ENCODE measurements around the gene ISLR. TPM values are rescaled to one million over a fixed set of nuclear protein-coding genes. Genes with fewer than 3 reads are reported as not detected.

Gene ISLR
- total and polyA plus RNA-seq, 2 of the 4 experiments (the other 2 are of a cell fraction) = under 0.01 to 0.79 TPM

GRCh38 chr15:74158855-74159650 is 14.5 kb upstream of the ISLR start:
- no peak overlapping the region for H2AK5ac ChIP-seq (ENCODE audit: low read depth, low read length)
- TF ChIP-seq ELK1 (IDR thresholded peaks at IDR 0.05; ENCODE audit: borderline replicate concordance, low read depth, low read length) = no peak
- no peak for TF ChIP-seq POLR2A (IDR thresholded peaks at IDR 0.05; ENCODE audit: low read depth, low read length)
- no peak for TF ChIP-seq RFX5 (IDR thresholded peaks at IDR 0.05; ENCODE audit: low read depth, low read length)
- TF ChIP-seq FOS (IDR thresholded peaks at IDR 0.05; ENCODE audit: low read depth, low read length) = no peak
- TF ChIP-seq MAZ (IDR thresholded peaks at IDR 0.05; ENCODE audit: borderline replicate concordance, low read depth, low read length) = no peak
- no peak for TF ChIP-seq MAFK (IDR thresholded peaks at IDR 0.05; ENCODE audit: low read depth, low read length)
- TF ChIP-seq RAD21 (IDR thresholded peaks at IDR 0.05; ENCODE audit: low read length) = no peak
- no peak for TF ChIP-seq CEBPB (IDR thresholded peaks at IDR 0.05; ENCODE audit: low read depth, low read length)
- TF ChIP-seq USF2 (IDR thresholded peaks at IDR 0.05; ENCODE audit: low read depth, low read length) = no peak
- TF ChIP-seq SMC3 (IDR thresholded peaks at IDR 0.05; ENCODE audit: low read depth, low read length) = no peak
- no peak for TF ChIP-seq RCOR1 (IDR thresholded peaks at IDR 0.05; ENCODE audit: insufficient replicate concordance, low read length)
- no peak for TF ChIP-seq NFE2L2 (IDR thresholded peaks at IDR 0.05; ENCODE audit: low read depth, low read length)
- TF ChIP-seq CTCF (conservative IDR thresholded peaks at IDR 0.05; ENCODE audit: low read depth, low read length) = no peak
- TF ChIP-seq BHLHE40 (IDR thresholded peaks at IDR 0.05; ENCODE audit: low read depth, low read length) = no peak
- no peaks in the 10 kb centered on the region for H3K79me1 ChIP-seq (ENCODE audit: low read depth in 1 of 2, low read length in 2 of 2)
- no peak overlapping the region for H2BK5ac ChIP-seq (ENCODE audit: low read depth, low read length, poor library complexity, severe bottlenecking)
- no peak overlapping the region for H4K5ac ChIP-seq (ENCODE audit: low read depth, low read length)
- H2BK15ac ChIP-seq (ENCODE audit: low read depth, low read length) = no peak overlapping the region
- no peak overlapping the region for H4K8ac ChIP-seq (ENCODE audit: low read depth in 2 of 2, low read length in 2 of 2)
- no peak overlapping the region for H3K27ac ChIP-seq (ENCODE audit: insufficient read depth, low read length)
- no peak overlapping the region for H3K56ac ChIP-seq (ENCODE audit: extremely low read depth, insufficient read depth, low read length)
- H2BK120ac ChIP-seq (ENCODE audit: low read depth, low read length) = no peak overlapping the region
- no peak overlapping the region for H3K18ac ChIP-seq (ENCODE audit: low read depth, low read length)
- no peaks in the 10 kb centered on the region for H3K36me3 ChIP-seq (ENCODE audit: control insufficient read depth, insufficient read depth, low read length)
- in situ Hi-C loops (cut with MboI; ENCODE audit: low sequenced_read_pairs) = no loop called here
- H3K4me3 ChIP-seq (ENCODE audit: insufficient read depth, low read depth, low read length) = no peak overlapping the region
- H3K14ac ChIP-seq (replicated peaks; ENCODE audit: low read depth, low read length) = no peak overlapping the region
- WGBS, 2 experiments (ENCODE audit: extremely low coverage in 2 of 2, insufficient read length in 1 of 2) = no CpG with 5 or more reads among the region's 5 CpGs
- intact Hi-C loops (cut with micrococcal nuclease) = no loop called here
- no TSS peak for BruUV-seq (replicated peaks)
- CTCF ChIA-PET = no interaction called here
- H2BK20ac ChIP-seq (ENCODE audit: low read depth, low read length) = no peak overlapping the region
- H3K4me1 ChIP-seq (ENCODE audit: control insufficient read depth, insufficient read depth, low read length) = peaks cover 2% of the 10 kb centered on the region; the same call in 1 of the 2 replicates
- H3K27me3 ChIP-seq (ENCODE audit: control insufficient read depth, insufficient read depth, low read length) = peaks cover 52% of the 10 kb centered on the region
- DNase-seq = no peak
- no peaks in the 10 kb centered on the region for H3K9me3 ChIP-seq (ENCODE audit: control insufficient read depth, insufficient read depth, low read length)
- POLR2A ChIA-PET (ENCODE audit: unreplicated experiment) = no interaction called here
- no peak overlapping the region for H2AK9ac ChIP-seq (replicated peaks; ENCODE audit: low read depth, low read length, poor library complexity)
- dilution Hi-C loops (cut with HindIII; ENCODE audit: low sequenced_read_pairs, unreplicated experiment) = no loop called here
- H3K4ac ChIP-seq (ENCODE audit: low read depth, low read length) = no peak overlapping the region
- H3K9ac ChIP-seq (ENCODE audit: low read depth, low read length) = no peak overlapping the region
- no peak overlapping the region for H4K91ac ChIP-seq (ENCODE audit: insufficient read depth, low read depth, low read length)
- no peaks in the 10 kb centered on the region for H3K9me1 ChIP-seq (ENCODE audit: insufficient read depth, low read length)
- no peaks in the 10 kb centered on the region for H4K20me1 ChIP-seq (ENCODE audit: insufficient read depth, low read length)
- no peak overlapping the region for H3K23ac ChIP-seq (ENCODE audit: low read depth, low read length)
- no peak overlapping the region for H3K4me2 ChIP-seq (ENCODE audit: low read depth, low read length)
- ATAC-seq (ENCODE audit: low read depth) = no peak
- no peak overlapping the region for H2AFZ ChIP-seq (replicated peaks; ENCODE audit: low read length, poor library complexity)
